OCI-LY7 (cell line): ENCODE results near the gene DFFB.

ENCODE experiments used
- CTCF ChIP-seq: fragments of 200-600 bp; sonication (generic); conservative IDR thresholded peaks from 2 replicates; pipeline ENCODE4 v1.5.1; 2014; ENCODE audit warnings: mild to moderate bottlenecking, antibody characterized with exemption, low read length, moderate library complexity, mixed read lengths
- EZH2phosphoT487 ChIP-seq: fragments of 200-600 bp; sonication (generic); IDR thresholded peaks from 2 replicates; pipeline ENCODE4 v1.6.1; 2018; ENCODE audit warnings: low read depth, borderline replicate concordance, mild to moderate bottlenecking, mixed run types, antibody characterized with exemption, low read length, moderate library complexity, mixed read lengths

DNA sequence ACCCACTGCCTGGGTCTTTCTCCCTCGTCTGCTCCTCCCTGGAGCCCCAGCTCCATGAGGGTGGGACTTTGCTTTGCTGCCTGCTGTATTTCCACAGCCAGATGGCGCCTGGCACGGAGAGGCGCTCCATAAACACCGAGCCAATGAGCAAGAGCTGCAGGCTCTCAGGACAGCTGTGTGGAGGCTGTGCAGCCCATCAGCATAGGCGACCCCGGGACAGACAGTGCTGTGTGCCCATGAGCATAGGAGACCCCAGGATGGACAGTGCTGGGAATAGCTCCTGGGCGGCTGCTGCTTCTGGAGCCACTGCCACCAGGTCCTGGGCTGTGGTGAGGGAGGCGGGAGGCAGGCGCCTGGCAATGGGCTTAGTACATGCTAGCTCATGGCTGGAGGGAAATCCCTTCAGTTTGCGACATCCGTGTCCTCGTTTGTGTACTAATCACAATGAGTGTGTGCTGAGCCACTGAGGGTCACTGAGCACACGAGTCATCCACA is 29.4 kb upstream of the DFFB start:
- TF ChIP-seq CTCF: no peak
- TF ChIP-seq EZH2phosphoT487: no peak
